ENCODE results near the gene ZNF292.
A peak's percentile ranks its signal among the peaks of the same experiment; 100 is the strongest.
"Not testable (repeated sequence)": the region's sequence is repeated elsewhere in the genome, so short reads cannot be mapped to it uniquely, and the experiment has no call there.

Gene ZNF292

DNA sequence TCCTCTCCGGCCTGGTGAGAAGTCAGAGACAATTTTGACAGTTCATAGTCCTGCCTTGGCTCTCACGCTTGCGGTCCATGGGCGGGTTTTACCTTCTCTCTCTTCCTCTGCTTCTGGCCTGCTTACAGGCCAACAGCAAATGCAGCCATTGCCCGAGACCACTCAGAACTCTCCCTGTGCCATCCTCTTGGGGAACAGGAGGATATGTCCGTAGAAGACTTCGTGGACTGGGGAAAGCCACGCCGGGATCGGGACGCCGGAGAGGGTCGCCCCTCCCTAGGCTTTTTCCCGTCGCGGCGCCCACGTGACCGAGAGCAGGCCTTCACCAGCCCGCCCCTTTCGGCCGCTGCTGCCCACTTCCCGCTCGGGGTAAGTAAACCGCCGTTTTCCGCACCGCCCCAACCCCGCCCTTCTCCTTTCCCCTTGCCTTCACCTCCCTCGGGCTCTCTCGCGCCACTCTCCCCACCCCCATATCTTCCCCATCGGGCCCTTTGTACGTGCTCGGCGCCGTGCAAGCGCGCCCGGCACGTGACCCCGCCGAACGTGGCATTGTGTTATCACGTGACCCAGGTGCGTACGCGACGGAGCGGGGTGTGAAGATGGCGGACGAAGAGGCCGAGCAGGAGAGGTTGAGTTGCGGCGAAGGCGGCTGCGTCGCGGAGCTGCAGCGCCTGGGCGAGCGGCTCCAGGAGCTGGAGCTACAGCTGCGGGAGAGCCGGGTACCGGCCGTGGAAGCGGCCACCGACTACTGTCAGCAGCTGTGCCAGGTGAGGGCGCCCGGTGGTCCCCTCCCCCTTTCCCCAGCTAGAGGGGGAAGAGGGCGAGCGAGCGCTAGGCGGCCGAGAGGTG, at the start of gene ZNF292:
ZNF292 (plus strand) TSS at position 573 of the 849 bp plus-strand sequence; CDS start at position 600, 27 bp downstream.
- H3K27ac Mint-ChIP-seq, result peak within 1 kb of the TSS; percentile 98
- peaks cover 17 to 45% of the 10 kb centered on the region in 2 donors for H3K4me1 Mint-ChIP-seq
- ATAC-seq (replicated peaks) (peak; percentile 85 to 89), DNase-seq (peak; percentile 98)
- no peaks in the 10 kb centered on the region for H3K27me3 Mint-ChIP-seq
- H3K36me3 Mint-ChIP-seq, result peaks cover 11 to 20% of the 10 kb centered on the region in 2 donors
- H3K9me3 Mint-ChIP-seq, result no peaks in the 10 kb centered on the region
- H3K4me3 Mint-ChIP-seq, result peak within 1 kb of the TSS; percentile 85 to 86

DNA sequence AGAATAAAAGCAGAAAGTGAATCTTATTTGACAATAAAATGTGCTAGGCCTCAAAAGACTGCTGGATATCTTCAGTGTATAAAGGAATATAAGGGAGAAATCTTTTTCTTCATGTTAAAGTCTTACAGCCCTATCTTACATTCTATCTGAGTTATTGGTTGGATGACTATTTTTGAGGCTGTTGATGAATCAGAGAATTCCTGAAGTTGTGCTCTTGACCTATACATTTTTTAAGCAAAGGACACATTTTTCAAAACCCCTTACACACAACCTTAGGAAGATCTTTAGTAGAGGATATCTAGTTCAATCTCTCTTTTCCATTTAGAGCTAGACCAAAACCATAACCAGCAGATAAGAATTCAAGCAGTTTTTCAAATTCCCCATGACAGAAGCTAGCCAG, 49.5 kb upstream of the ZNF292 start:
- peaks cover 0 to 3% of the 10 kb centered on the region in 2 donors for H3K4me1 Mint-ChIP-seq
- H3K27me3 Mint-ChIP-seq, result peaks cover 0 to 4% of the 10 kb centered on the region in 2 donors
- no peak overlapping the region for H3K4me3 Mint-ChIP-seq
- no peak overlapping the region for H3K27ac Mint-ChIP-seq
- no peaks in the 10 kb centered on the region for H3K36me3 Mint-ChIP-seq
- ATAC-seq (replicated peaks) (no peak), DNase-seq (no peak)
- H3K9me3 Mint-ChIP-seq, result no peaks in the 10 kb centered on the region

DNA sequence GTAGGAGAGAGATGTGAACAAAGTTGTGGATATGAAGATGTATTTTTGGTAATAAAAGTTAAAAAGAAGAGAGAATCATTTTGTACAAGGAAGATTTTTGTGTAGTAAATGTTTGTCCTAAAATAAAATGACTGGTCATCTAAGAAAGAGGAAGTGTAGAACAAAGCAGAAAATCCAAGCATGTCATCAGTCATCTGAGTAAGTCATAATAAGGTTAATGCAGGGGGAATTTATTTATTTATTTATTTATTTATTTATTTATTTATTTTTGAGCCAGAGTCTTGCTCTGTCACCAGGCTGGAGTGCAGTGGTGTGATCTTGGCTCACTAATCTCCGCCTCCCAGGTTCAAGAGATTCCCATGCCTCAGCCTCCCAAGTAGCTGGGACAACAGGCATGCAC, 44.7 kb upstream of the ZNF292 start:
- H3K9me3 Mint-ChIP-seq, result no peaks in the 10 kb centered on the region
- no peak overlapping the region for H3K27ac Mint-ChIP-seq
- H3K27me3 Mint-ChIP-seq, result peaks cover 0 to 4% of the 10 kb centered on the region in 2 donors
- H3K4me3 Mint-ChIP-seq, result no peak overlapping the region
- ATAC-seq (replicated peaks) (peak in 1 of 2 donors; percentile 63), DNase-seq (no peak)
- no peaks in the 10 kb centered on the region for H3K36me3 Mint-ChIP-seq
- H3K4me1 Mint-ChIP-seq, result peaks cover 2 to 4% of the 10 kb centered on the region in 2 donors

DNA sequence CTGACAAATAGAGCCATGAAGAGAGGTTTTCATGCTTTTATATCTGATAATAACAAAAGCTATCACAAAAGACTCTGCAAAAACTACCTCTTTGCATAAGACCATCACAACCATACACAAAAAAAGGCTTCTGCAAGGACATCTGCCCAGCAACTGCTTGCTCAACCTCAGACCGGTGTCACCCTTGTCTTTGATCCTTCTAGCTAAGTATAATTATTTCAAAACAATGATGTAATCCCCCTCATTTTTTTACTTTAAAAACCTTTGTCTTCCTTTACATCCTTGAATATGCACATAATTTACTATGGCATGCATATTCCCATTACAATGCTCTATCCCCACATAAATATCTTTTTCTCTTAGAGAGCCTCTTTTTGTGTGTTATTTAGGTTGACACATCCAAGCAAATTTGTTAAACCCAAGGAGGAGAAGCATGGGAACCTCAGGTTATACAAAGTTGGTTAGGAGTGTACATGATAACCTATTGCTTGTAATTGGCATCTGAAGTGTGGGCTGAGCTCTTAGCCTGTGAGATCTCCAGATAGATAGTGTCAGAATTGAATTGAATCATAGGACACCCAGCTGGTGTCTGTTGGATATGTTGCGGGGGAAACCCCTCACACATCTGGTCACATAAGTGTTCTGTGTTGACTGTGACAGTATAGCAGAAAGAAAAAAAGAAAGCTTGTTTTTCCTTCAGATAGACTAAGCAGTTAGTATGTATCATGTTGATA, 39.8 kb upstream of the ZNF292 start:
- DNase-seq (no peak), ATAC-seq (replicated peaks) (peak; percentile 58 to 83)
- no peak overlapping the region for H3K4me3 Mint-ChIP-seq
- peaks cover 3 to 11% of the 10 kb centered on the region in 2 donors for H3K4me1 Mint-ChIP-seq
- no peaks in the 10 kb centered on the region for H3K9me3 Mint-ChIP-seq
- no peaks in the 10 kb centered on the region for H3K36me3 Mint-ChIP-seq
- H3K27me3 Mint-ChIP-seq, result no peaks in the 10 kb centered on the region
- H3K27ac Mint-ChIP-seq, result no peak overlapping the region

DNA sequence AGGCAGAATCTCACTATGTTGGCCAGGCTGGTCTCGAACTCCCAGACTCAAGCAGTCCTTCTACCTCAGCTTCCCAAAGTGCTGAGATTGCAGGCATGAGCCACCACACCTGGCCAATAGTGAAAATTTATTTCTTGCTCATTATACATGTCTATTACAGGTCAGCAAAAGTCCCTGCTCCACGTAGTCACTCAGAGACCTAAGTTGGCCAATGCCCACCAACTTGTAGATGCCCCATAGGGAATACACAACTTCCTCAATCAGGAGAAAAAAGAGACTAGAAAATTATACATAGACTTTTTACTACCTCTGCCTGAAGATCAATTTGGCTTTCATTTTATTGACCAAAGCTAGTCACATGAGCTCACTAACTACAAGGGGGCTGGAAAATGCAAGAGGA, 38.4 kb upstream of the ZNF292 start:
- Mint-ChIP-seq H3K4me1 (peaks cover 2 to 11% of the 10 kb centered on the region in 2 donors), H3K9me3 (peaks cover 0 to 4% of the 10 kb centered on the region in 2 donors)
- ATAC-seq (replicated peaks), result peak; percentile 53 to 57

DNA sequence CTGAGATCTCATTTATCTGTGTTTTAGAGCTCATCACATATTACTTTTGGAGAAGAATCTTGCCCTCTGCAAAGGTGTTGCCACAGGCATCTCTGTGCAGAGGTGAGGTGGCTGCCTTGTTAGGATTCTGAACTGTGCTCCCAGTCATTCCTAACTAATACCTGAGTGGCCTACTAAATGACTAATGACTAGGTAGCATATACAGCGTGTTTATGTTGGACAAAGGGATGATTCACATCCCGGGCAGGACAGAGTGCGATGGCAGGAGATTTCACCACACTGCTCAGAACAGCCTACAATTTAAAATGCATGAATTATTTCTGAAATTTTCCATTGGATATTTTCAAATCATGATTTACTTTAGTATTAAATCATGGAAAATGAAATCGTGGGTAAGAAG, 37.3 kb upstream of the ZNF292 start:
- Mint-ChIP-seq H3K9me3 (peaks cover 3 to 8% of the 10 kb centered on the region in 2 donors), H3K27me3 (peaks cover 11% of the 10 kb centered on the region in 2 donors), H3K27ac (no peak overlapping the region), H3K4me1 (peaks cover 2 to 11% of the 10 kb centered on the region in 2 donors), H3K36me3 (no peaks in the 10 kb centered on the region), H3K4me3 (no peak overlapping the region)
- DNase-seq (no peak), ATAC-seq (replicated peaks) (no peak)

More for the DNA sequence above, 38.4 kb upstream of the ZNF292 start:
- DNase-seq, result no peak
- Mint-ChIP-seq H3K27ac (no peak overlapping the region), H3K36me3 (no peaks in the 10 kb centered on the region), H3K4me3 (no peak overlapping the region), H3K27me3 (peaks cover 5 to 7% of the 10 kb centered on the region in 2 donors)

DNA sequence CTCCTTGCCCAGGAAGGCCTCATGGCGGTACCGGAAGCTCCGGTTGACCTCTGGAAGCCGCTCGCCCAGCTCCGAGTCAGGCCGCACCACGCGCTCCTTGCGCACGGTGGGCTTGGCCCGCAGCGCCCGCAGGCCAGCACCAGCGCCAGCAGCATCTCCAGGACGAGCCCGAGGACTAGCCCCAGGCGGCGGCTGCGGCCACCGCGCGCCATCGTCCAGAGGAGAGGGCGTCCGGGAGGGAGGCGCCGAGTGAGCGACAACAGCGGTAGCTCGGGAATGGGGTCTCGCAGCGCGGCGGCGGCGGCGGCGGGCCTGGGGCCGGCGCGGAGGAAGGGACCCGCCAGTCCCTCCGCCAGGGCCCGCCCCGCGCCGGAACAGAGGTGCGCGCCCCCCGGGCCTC, 32.9 kb upstream of the ZNF292 start:
- Mint-ChIP-seq H3K4me1 (peaks cover 0 to 1% of the 10 kb centered on the region in 2 donors), H3K27me3 (peaks cover 14 to 26% of the 10 kb centered on the region in 2 donors), H3K9me3 (peaks cover 3 to 8% of the 10 kb centered on the region in 2 donors), H3K4me3 (no peak overlapping the region), H3K27ac (no peak overlapping the region), H3K36me3 (no peaks in the 10 kb centered on the region)
- ATAC-seq (replicated peaks) (no peak), DNase-seq (no peak)

DNA sequence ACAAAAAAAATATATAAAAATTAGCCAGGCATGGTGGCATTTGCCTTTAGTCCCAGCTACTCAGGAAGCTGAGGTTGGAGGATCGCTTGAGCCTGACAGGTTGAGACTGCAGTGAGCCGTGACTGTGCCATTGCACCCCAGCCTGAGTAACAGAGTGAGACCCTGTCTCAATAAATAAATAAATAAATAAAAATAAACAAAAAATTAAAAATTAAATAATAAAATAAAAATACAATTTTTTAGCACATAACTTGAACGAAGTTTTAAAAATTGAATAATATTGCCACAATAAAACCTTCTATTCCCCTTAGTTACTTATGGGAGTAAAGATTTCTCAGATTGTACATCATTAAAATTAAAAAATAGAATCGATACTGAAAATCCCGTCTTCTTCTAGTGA, 31.3 kb upstream of the ZNF292 start:
- Mint-ChIP-seq H3K36me3 (no peaks in the 10 kb centered on the region), H3K27me3 (peaks cover 14 to 26% of the 10 kb centered on the region in 2 donors), H3K4me3 (no peak overlapping the region), H3K4me1 (peaks cover 0 to 1% of the 10 kb centered on the region in 2 donors), H3K27ac (no peak overlapping the region), H3K9me3 (peaks cover 3 to 8% of the 10 kb centered on the region in 2 donors)
- peak in 1 of 2 donors; percentile 20 for ATAC-seq (replicated peaks)
- DNase-seq, result no peak

DNA sequence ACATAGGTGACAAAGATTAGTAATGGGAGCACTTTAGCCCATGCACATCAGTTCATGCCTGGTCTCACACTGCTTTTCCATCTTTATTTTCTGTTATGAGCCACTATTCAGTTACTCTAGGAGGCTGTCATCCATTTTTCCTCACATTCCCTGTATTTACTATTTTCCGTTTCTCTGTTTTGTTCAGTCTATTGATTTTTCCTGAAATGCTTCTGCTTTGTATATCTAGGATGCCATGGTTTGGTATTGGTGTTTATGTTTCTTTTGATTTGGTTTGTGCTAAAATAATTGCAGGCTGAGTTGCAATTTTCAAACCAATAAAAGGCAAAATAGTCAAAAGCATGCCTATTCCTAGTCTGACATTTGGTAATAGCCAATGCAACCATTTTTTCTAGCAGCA, 28.9 kb upstream of the ZNF292 start:
- no peak overlapping the region for H3K4me3 Mint-ChIP-seq
- H3K27me3 Mint-ChIP-seq, result peaks cover 12 to 26% of the 10 kb centered on the region in 2 donors
- no peaks in the 10 kb centered on the region for H3K36me3 Mint-ChIP-seq
- H3K9me3 Mint-ChIP-seq, result peaks cover 4 to 9% of the 10 kb centered on the region in 2 donors
- ATAC-seq (replicated peaks) (no peak), DNase-seq (no peak)
- no peak overlapping the region for H3K27ac Mint-ChIP-seq
- peaks cover 0 to 1% of the 10 kb centered on the region in 2 donors for H3K4me1 Mint-ChIP-seq

DNA sequence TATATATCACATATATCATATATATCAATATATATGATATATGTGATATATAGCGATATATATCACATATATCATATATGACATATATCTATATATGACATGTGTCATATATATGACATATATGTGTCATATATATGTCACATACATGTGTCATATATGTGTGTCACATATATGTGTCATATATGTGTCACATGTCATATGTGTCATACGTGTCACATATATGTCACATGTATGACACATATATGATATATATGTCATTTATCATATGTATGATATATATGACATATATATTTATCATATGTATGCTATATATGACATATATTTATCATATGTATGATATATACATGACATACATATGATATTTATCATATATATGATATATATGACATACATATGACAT, 27.6 kb upstream of the ZNF292 start:
- no peak overlapping the region for H3K27ac Mint-ChIP-seq
- H3K9me3 Mint-ChIP-seq, result peaks cover 2 to 4% of the 10 kb centered on the region in 2 donors
- H3K4me1 Mint-ChIP-seq, result peaks cover 0 to 1% of the 10 kb centered on the region in 2 donors
- no peaks in the 10 kb centered on the region for H3K36me3 Mint-ChIP-seq
- no peak overlapping the region for H3K4me3 Mint-ChIP-seq
- no peak for DNase-seq
- no peak for ATAC-seq (replicated peaks)
- H3K27me3 Mint-ChIP-seq, result peaks cover 3 to 15% of the 10 kb centered on the region in 2 donors

DNA sequence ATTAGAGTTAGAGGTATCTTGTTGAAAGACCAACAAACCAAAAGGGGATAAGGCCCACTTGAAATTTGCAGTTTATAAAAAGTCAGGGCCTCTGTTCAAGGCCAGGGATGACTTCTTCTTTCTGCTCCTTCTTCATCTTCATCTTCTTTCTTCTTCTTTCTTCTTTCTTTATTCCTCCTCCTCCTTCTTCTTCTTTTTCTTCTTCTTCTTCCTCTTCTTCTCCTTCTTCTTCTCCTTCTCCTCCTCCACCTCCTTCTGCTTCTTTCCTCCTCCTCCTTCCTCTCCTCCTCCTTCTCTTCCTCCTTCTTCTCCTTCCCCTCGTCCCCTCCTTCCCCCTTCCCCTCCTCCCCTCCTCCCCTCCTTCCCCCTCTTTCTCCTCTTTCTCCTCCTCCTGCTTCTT, 18.4 kb upstream of the ZNF292 start:
- peaks cover 0 to 8% of the 10 kb centered on the region in 2 donors for H3K27me3 Mint-ChIP-seq
- DNase-seq (no peak), ATAC-seq (replicated peaks) (no peak)
- H3K4me3 Mint-ChIP-seq, result no peak overlapping the region
- no peak overlapping the region for H3K27ac Mint-ChIP-seq
- no peaks in the 10 kb centered on the region for H3K9me3 Mint-ChIP-seq
- H3K4me1 Mint-ChIP-seq, result peaks cover 1 to 6% of the 10 kb centered on the region in 2 donors
- no peaks in the 10 kb centered on the region for H3K36me3 Mint-ChIP-seq

DNA sequence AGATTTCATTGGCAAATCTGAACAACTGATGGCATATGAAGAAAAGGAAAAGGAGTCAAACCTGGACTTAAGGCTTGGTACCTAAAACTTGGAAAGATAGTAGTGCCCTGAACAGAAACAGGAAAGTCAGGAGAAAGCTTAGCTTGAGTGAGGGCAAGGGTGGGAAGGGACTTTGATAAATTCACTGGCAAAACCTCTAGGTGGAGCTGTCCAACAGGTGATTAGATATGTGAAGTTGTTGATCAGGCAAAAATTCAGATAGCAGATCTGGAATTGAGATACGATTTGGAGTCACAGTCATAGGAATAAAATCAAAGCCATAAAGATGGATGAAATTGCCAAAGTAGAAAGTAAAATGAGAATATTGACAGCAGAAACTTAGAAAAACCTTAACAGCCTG, 16.1 kb upstream of the ZNF292 start:
- no peaks in the 10 kb centered on the region for H3K36me3 Mint-ChIP-seq
- H3K4me3 Mint-ChIP-seq, result no peak overlapping the region
- DNase-seq (peak; percentile 17), ATAC-seq (replicated peaks) (peak; percentile 65)
- H3K4me1 Mint-ChIP-seq, result peaks cover 1 to 6% of the 10 kb centered on the region in 2 donors
- H3K9me3 Mint-ChIP-seq, result peaks cover 0 to 2% of the 10 kb centered on the region in 2 donors
- peaks cover 0 to 20% of the 10 kb centered on the region in 2 donors for H3K27me3 Mint-ChIP-seq
- no peak overlapping the region for H3K27ac Mint-ChIP-seq

DNA sequence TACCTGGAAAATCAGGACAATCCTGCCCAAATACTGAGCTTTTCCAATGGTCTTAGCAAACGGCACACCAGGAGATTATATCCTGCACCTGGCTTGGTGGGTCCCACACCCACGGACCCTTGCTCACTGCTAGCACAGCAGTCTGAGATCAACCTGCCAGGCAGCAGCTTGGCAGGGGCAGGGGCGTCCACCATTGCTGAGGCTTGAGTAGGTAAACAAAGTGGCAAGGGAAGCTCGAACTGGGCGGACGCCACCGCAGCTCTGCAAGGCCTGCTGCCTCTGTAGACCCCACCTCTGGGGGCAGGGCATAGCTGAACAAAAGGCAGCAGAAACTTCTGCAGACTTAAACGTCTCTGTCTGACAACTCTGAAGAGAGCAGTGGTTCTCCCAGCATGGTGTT, 15.4 kb upstream of the ZNF292 start:
- DNase-seq; H3K27ac Mint-ChIP-seq; H3K4me1 Mint-ChIP-seq; ATAC-seq (replicated peaks); H3K36me3 Mint-ChIP-seq; H3K9me3 Mint-ChIP-seq; H3K4me3 Mint-ChIP-seq: not testable (repeated sequence)
- H3K27me3 Mint-ChIP-seq, result peaks cover 0 to 20% of the 10 kb centered on the region in 2 donors

DNA sequence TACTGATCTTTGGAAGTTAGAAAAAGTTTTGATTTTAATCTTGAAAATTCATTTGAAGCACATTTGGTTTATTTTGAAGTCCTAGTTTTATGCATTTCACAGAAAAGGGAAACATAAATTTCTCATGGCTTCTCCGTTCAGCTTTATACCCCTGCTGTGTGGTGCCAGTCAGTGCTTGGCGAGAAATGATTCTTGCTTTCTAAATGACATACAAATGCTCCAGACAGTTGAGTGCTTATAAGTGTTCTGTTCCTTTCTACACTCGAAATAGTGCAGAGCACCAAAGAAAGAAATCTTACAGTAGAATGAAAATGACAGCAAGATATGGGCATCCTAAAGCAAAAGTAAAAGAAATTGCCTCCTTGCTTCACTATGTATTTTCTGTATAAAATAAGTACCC, 9.0 kb upstream of the ZNF292 start:
- H3K27me3 Mint-ChIP-seq, result peaks cover 0 to 16% of the 10 kb centered on the region in 2 donors
- peaks cover 0 to 4% of the 10 kb centered on the region in 2 donors for H3K9me3 Mint-ChIP-seq
- DNase-seq (no peak), ATAC-seq (replicated peaks) (no peak)
- no peaks in the 10 kb centered on the region for H3K4me1 Mint-ChIP-seq
- no peak overlapping the region for H3K27ac Mint-ChIP-seq
- no peaks in the 10 kb centered on the region for H3K36me3 Mint-ChIP-seq
- H3K4me3 Mint-ChIP-seq, result no peak overlapping the region

Data from stimulated activated naive B cell treated with anti-CD40 and anti-IgM and Interleukin-4, amounts not matched to agents 10 μg/mL and 1 μg/mL and 100 μg/mL, for 72 hours (primary cell).